ENCODE data around the gene ICAM2.
"Not testable (repeated sequence)": the region's sequence is repeated elsewhere in the genome, so short reads cannot be mapped to it uniquely, and the experiment has no call there.

ICAM2 gene

DNA sequence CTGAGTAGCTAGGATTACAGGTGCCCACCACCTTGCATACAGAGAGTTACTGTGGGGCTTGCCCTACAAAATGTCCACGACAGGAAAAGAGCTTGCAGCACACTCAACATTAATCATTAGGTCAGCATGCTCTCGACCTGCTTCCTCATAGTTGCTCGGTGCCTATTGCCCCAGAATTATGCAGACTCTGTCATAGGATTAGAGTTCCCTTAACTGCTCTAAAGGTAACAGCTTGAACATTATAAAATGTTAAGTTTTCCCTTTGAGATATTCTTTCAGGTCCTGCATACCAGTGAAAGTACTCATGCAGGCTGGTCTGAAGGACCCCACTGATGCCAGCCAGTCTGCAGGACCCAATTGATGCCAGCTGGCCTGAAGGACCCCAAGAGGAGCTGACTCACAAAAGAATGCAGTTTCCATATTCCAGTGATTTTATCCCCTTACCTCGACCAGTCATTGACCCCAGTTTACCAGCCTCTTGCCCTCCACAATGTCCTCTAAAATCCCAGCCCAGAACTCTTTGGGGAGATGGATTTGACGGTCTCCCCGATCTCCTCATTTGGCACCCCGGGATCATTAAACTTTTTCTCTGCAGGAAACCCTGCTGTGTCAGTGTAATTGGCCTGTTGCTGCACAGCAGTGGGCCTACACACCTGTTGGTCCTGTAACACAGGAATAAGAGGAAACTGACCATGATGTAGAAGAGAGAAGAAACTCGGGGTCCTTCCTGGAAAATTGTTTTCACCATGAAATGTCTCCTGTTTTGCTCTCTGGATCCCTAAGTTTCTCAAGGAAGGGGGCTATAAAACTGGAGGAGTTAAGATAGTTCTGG, 10.6 kb downstream of the ICAM2 start:
- no peak for TF ChIP-seq CTCF (IDR thresholded peaks at IDR 0.05; ENCODE audit: control extremely low read depth, extremely low read depth, low read depth, missing control alignments)
- no peak for DNase-seq (ENCODE audit: extremely low spot score)
- POLR2A ChIA-PET, result no interaction called here
- CTCF ChIA-PET, result interaction anchor here (1.2 kb wide), 1 partner anchor 90 kb away, joined by 4 read pairs; no protein-coding TSS in a partner anchor

DNA sequence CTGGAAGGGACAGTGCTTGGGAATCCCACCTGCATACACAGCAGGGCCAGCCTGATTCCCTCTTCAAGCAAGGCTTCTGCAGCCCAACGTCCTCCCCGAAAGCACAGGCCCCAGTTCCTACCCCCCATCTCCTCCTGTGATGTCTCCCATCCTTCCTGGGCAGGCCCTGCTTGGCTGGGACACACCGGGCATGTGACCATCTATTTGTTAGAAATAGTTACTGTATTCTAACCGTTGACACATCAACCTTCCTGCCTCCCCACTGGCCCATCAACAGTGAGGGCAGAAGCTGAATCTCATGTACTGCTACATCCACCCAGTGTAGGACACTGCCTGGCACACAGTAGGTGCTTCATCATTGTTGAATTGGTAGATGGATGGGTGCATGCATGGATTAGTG, 11.6 kb downstream of the ICAM2 start:
- POLR2A ChIA-PET, result no interaction called here
- CTCF ChIA-PET, result no interaction called here
- TF ChIP-seq CTCF (IDR thresholded peaks at IDR 0.05; ENCODE audit: control extremely low read depth, extremely low read depth, low read depth, missing control alignments), result no peak
- DNase-seq (ENCODE audit: extremely low spot score), result no peak

DNA sequence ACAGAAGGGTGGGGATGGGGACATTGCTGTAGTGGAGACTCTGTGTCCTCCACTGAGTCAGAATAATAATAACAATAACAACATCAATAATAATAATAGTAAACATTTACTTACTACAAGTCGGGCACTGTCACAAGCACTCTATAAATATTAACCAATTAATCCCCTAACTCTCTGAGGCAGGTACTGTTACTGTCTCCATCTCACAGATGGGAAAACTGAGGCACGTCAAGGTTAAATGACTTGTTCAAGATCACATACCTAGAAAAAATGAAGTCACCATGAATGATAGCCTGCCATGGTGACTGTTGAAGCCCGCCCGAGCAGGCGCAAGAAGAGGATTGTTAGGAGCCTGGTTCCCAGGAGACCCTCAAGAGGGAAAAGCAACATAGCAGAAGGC, 12.1 kb downstream of the ICAM2 start:
- POLR2A ChIA-PET, result no interaction called here

GRCh38 chr17:64007838-64008282, 12.6 kb downstream of the ICAM2 start:
- DNase-seq (ENCODE audit: extremely low spot score), result no peak
- ChIA-PET CTCF (interaction anchor here (0.7 to 2.1 kb wide), 4 partner anchors 9 to 62 kb away, joined by 4 to 8 read pairs (median 4); no protein-coding TSS in a partner anchor), POLR2A (no interaction called here)
- TF ChIP-seq CTCF (IDR thresholded peaks at IDR 0.05; ENCODE audit: control extremely low read depth, extremely low read depth, low read depth, missing control alignments), result no peak

More for the DNA sequence above, 12.1 kb downstream of the ICAM2 start:
- TF ChIP-seq CTCF (IDR thresholded peaks at IDR 0.05; ENCODE audit: control extremely low read depth, extremely low read depth, low read depth, missing control alignments), result no peak
- DNase-seq (ENCODE audit: extremely low spot score), result no peak
- CTCF ChIA-PET, result interaction anchor here (1.8 kb wide), 1 partner anchor 14 kb away, joined by 4 read pairs; no protein-coding TSS in a partner anchor

- POLR2A ChIA-PET, result not testable (repeated sequence)
- CTCF ChIA-PET, result interaction anchor here (0.7 to 2.1 kb wide), 6 partner anchors 10 to 61 kb away, joined by 3 to 8 read pairs (median 4); no protein-coding TSS in a partner anchor
- DNase-seq (ENCODE audit: extremely low spot score), result peak; percentile 9
These were observed 13.2 kb downstream of the ICAM2 start for GRCh38 chr17:64007089-64007837.

DNA sequence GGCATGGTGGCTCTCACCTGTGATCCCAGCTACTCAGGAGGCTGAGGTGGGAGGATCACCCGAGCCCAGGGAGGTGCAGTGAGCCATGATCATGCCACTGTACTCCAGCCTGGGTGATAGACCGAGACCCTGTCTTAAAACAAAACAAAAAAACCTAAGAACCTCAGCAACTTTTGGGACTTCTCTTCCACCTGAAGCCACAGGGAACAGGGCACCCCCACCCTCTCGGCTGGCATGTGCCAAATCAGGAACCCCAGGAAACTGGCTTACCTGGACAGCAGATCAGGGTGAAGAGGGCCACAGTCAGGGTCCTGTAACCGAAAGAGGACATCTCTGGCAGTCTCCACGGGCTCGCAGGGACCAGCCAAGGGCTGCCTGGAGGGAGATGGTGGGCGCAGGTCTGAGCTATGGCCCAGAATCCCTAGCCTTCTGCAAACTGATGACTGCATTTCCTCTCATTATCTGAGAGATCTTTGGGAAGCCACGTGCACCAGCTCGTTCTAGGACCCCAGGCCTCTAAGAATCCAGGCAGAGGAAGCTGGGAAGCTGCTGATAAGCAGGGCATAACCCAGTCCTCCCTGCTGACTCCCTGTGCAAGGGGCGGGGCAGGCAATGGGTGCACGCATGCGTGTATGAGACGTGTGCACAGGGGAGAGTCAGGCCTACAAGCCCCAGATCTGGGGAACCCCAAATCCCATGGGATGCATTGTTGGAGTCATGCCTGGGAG, 13.9 kb downstream of the ICAM2 start:
- POLR2A ChIA-PET, result no interaction called here
- peak; percentile 10 for DNase-seq (ENCODE audit: extremely low spot score)
- no peak for TF ChIP-seq CTCF (IDR thresholded peaks at IDR 0.05; ENCODE audit: control extremely low read depth, extremely low read depth, low read depth, missing control alignments)
- CTCF ChIA-PET, result interaction anchor here (1.0 to 2.4 kb wide), 8 partner anchors 11 to 87 kb away, joined by 3 to 8 read pairs (median 5); no protein-coding TSS in a partner anchor

Measured in GM10248 (cell line).